ENCODE data around the gene RTKN.

- TF ChIP-seq POLR2A (IDR thresholded peaks at IDR 0.05), result no peak
- no peak for TF ChIP-seq CTCF (IDR thresholded peaks at IDR 0.05)
Observed at GRCh38 chr2:74390606-74391005, 51.1 kb downstream of the RTKN start.
